NCI-H1694 (cell line): Measurements from ENCODE around the gene SPAG6.
A peak's percentile ranks its signal among the peaks of the same experiment; 100 is the strongest.
"Not testable (repeated sequence)": the region's sequence is repeated elsewhere in the genome, so short reads cannot be mapped to it uniquely, and the experiment has no call there.

Source experiments
- DNase-seq: peaks from one replicate; lab custom pipeline; 2025; lab: John Stamatoyannopoulos, UW

The SPAG6 gene

DNA sequence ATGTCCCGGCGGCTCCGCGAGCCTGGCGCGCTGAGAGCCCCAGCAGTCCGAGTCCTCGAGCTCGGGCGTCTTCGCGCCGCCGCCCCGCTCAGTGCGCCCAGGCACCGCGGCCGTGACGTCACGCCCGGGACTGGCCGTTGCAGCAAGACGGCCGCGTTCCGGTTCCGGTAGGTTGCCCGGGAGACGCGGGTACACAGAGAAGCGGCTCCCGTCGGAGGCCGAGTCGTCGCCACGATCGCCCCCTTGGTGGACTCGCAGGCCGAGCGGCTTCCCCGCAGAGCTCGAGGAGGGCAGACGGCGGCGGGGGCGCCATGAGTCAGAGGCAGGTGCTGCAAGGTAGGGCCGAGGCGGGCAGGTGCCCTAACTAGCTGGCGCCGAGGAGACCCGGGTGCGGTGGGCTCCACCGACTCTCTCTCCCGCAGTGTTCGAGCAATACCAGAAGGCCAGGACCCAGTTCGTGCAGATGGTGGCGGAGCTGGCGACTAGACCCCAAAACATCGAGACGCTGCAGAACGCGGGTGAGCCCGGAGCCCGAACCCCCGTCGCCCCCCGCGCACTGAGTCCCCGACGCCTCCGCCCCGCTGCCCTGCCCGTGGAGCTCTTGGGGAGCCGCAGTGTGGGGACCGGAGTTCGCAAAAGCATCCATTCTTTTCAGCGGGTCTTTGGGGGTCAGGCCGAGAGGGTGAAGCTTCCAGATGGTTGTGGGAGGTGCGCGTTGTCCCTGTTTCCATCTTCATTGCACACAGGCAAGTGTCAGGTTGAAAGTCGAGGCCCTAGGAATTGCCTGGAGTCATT, at the start of gene SPAG6:
TSS of gene SPAG6 (plus strand) at position 196 of the 795 bp plus-strand sequence. CDS start at position 312, 116 bp downstream.
- DNase-seq, result no peak

DNA sequence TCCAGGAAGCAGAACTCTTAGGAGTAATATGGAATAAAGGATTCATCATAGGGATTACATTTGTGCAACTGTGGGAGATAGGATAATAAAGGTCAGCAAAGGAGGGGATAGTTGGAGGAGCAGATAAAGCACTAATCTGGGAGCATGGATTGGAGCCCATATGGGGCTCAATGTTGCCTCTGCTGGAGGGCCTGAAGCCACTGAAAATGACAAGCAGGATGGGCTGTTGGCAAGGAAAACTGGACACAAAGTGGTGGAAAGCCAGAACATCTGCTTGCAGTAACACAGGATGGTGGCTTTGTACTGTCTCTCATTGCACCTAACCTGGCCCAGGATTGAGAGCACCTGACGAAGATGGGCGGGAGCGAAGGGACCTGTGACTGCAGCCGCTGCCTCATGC, 44.1 kb upstream of the SPAG6 start:
- no peak for DNase-seq

DNA sequence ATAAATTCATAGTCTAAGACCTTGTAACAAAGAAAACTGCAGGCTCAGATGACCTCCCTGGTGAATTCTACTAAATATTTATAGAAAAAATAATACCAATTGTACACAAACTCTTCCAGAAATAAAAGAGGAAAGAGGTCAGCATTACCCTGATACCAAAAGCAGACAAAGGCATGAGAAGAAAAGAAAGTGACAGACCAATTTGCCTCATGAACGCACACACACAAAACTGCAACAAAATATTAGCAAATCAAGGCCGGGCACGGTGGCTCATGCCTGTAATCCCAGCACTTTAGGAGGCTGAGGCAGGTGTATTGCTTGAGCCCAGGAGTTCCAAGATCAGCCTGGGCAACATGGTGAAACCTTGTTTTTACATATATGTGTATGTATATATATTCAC, 41.8 kb upstream of the SPAG6 start:
- DNase-seq, result no peak

DNA sequence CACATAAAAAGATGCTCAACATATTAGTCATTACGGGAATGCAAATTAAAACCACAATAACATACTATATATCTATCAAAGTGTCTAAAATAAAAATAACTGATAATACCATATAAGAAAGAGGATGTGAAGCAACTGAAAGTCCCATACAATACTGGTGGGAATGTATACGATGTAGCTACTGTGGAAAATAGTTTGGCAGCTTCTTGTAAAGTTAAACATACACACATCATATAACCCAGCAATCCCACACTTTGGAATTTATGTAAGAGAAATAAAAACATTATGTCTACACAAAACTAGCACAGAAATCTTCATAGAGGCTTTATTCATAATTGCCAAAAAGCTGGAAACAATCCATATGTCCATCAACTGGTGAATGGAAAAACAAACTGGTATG, 39.6 kb upstream of the SPAG6 start:
- DNase-seq, result no peak

DNA sequence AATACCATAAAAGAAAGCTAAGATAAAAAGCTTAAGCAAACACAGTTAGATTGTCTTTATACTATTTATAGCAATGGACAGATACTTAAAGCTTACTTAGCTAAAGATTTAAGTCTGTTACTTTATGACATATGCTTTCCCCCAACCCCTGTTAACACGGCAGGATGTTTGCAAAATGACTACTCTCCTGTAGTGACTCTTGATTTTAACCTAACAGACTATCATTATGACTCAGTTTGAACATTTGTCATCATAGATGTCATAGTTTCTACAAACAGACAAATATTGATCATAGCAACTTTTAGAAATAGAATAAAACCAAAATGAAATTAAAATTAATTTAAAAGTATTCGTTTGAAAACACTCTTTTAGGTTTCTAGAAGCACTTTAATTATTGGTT, 36.9 kb upstream of the SPAG6 start:
- no peak for DNase-seq

DNA sequence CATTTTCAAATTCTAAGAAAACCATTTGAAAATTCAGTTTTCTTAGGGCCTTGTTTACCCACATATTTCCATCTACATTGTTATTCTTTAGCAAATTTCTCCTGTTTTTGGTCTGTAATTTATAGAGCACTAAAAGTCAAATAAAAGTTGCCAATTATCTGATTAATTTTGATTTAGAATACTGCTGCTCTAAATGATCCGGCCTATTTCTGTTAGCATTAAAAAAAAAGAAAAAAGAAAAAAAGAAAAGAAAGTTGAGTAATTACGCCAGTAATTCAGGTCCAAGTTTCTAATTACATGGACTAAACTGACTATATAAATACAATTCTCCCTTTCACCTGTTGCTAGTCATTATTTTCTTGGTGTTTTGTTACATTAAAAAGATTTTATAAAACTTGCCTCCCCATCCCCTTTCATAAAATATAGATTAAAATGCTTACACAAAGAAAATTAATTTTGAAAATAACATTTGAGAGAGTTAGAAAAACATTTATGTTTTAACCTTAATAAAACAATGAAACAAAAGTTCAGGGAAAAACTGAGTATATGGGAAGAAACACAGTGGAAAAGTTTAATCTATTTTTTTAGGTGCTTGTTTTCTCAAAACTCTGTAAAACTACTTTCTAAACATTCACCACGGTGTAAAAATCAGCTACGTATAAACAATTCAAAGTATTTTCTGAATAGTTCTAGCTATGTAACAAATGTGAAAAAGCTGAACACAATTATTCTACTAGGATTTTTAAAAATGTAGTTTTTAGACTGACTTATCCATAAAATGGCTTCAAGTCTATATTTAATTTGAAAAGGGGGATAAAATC, 35.9 kb upstream of the SPAG6 start:
- no peak for DNase-seq

DNA sequence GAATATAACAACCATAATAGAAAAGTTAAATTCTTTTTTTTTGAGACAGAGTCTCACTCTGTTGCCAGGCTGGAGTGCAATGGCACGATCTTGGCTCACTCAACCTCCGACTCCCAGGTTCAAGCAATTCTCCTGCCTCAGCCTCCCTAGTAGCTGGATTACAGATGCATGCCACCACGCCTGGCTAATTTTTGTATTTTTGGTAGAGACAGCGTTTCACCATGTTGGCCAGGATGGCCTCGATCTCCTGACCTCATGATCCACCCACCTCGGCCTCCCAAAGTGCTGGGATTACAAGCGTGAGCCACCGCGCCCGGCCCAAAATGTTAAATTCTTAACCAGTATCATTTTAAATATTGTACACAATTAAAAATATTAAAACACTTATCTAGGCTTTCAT, 35.3 kb upstream of the SPAG6 start:
- not testable (repeated sequence) for DNase-seq

DNA sequence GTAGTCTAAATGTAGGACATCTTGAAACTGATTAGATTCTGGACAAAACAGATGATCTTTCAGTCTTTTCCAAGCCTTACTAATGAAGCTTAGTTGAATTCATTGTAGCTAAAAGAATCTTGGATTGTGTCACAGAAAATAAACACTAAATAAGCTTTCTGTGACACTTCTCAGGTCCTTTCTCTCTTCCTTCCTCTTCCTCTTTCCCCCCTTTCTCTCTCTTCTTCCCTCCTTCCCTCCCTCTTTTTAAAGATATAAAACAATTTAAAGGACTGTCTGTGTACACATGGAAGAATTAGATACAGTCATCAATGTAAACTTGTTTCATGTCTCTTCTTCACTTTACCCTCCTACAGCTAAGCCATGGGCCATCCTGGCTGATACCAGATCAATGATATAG, 34.4 kb upstream of the SPAG6 start:
- no peak for DNase-seq

DNA sequence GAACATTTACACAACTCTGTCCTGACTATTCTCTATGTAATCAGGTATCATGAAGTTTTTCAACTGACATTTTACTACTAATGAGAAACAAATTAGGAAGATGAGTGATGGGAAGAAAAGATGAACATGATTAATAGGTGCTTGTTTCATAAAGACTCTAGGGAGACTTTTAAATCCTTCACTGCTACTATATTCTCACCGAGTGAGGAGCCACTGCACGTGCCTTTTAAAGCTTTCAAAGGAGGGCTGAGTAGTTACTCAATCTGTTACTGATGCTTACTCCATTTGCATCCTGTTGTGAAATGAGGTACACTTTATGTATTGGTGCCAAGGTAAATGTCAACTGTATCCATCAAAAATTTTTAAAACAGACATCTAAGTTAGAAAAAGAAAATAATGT, 30.4 kb upstream of the SPAG6 start:
- DNase-seq, result no peak

DNA sequence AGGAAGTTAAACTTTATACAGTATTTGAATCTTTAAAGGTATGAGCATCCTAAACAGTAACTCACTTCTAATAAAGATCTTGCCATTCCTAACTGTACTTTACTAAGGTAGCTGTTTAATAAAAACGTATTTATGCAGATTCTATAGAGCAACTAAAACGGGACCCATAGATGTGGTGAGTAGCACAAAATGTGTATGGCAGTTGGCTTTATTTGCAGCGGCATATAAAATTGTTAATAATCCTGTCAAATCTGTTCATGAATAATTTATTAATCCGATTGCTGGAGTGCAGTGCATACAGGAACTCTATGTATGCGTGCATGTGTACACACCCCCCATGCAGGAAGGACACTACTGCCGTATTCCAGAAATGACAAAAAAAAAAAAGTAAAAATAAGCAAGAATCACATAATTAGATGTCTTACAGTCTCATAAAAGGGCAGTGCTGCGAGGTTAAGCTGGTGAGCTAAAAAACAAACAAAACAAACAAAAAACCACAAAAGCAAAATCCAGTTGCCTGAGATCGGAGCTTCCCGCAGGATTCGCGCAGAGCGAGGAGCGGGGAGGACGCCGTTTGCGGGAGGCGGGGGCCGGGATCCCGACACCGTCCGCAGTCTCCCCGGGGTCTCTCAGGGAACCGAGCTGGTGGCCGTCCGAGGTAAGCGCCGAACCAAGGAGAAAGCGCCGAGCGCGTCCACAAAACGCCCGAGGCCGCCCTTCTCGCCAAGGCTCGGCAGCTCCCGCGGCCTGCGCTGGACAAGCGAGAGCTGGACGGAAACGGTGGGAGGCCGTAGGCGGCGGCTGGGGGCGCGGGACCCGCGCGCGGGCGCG, 29.6 kb upstream of the SPAG6 start:
- peak; percentile 20 for DNase-seq

DNA sequence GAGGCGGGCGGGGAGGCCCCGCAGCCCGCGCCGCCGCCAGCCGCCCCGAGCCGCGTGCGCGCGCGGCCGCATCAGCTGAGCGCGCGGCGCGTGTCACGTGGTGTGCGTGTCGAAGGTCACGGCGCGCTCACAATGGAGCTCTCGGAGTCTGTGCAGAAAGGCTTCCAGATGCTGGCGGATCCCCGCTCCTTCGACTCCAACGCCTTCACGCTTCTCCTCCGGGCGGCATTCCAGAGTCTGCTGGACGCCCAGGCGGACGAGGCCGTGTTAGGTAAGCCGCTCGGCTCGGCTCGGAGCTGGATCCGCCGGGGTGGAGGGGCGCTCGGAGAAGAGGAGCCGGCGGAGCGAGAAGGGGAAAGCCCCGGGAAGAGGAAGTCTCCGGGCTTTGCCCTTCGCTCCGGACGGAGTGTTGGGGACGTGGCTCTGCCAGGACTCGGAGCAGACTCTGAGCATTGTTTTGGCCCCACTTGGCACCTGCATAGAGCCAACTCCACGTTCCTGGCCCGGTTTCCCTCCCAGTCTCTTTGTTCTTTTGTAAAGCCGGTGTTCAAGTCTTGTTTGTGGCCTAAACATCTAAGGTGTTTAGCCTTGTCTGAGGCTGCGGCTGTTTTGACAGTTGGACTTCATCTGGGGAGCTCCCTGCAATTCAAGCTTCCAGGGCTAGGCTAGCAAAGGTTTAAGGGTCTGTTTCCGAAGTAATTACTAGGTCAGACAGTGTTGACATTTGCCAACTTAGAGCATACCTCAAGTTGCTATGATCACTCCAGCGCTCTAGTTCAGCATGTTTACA, 28.8 kb upstream of the SPAG6 start, which contains the start of gene COMMD3:
TSS of gene COMMD3 (plus strand) at position 103 of the 790 bp plus-strand sequence. CDS start at position 133, 30 bp downstream.
- DNase-seq, result peak; percentile 23

DNA sequence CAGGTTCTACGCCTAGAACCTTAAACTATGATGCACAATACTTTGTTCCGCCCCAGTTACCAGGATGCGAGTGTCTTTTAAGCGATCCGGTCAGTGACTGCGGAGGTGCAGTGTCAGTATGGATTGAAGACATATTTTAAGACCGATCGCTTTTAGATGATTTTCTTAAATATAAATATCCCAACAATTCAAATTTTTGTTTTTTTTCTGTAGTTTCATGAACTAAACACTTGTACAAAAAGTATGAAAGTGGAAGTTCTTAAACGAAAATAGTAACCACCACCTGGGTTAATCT, 28.3 kb upstream of the SPAG6 start:
- DNase-seq, result no peak

DNA sequence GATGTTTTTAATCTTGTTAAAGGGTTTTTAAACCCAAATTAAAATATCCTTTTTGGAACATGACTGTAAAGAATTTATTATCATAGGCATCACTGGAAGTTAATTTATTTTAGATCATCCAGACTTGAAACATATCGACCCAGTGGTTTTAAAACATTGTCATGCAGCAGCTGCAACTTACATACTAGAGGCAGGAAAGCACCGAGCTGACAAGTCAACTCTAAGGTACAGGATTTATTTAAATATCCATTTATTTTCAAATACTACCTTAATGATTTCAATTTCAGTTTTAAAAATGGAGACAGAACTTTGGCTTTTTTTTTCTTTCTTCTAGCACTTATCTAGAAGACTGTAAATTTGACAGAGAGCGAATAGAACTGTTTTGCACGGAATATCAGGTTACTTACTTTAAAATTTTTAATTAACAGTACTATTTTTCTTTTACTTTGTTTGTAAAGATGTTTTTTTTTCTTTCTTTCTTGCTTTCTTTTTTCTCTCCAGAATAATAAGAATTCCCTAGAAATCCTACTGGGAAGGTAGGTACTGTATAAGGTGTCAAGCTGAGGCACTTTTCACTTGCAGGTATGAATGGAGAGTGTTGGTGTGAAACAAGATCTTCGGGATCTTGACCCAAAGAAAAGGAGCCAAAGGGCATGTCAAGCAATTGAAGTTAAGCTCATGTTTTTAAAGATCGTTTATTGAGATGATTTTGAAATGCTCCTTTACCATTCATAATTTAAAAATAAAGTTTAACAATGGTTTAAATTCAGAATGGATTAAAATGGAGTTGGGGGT, 27.3 kb upstream of the SPAG6 start:
- no peak for DNase-seq

DNA sequence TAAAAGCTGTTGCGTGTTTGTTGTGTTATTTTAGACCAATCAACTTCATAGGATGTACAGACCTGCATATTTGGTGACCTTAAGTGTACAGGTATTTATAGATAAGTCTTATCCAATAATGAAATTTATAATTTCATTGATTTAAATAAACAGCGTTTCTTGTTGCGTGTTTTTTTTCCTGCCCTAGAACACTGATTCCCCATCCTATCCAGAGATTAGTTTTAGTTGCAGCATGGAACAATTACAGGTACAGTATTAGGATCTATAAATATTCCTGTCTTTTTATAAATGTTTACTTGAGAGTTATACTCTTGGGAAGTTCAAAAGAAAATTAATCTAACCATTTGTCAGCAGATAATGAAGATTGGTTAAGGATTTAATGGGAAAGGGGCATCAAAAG, 26.5 kb upstream of the SPAG6 start:
- DNase-seq, result no peak

DNA sequence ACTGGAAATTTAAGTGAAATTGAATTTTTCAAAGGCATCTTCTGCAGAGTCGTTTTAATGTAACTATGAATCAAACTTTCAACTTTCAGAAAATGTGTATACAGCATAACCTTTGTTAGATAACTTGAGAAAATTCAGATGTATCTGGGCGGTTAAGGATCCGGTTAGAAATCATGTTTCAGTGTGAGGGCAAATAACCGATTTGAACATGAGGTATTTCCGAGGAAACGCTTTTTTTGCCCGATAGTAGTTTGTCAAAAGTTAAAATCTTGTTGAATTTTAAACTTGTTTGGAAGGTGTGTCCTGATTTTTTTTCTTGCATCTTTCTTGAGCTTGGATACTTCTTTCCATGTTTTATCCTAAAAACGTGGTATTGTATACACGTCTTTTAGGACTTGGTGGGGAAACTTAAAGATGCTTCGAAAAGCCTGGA, 25.7 kb upstream of the SPAG6 start:
- DNase-seq, result no peak

DNA sequence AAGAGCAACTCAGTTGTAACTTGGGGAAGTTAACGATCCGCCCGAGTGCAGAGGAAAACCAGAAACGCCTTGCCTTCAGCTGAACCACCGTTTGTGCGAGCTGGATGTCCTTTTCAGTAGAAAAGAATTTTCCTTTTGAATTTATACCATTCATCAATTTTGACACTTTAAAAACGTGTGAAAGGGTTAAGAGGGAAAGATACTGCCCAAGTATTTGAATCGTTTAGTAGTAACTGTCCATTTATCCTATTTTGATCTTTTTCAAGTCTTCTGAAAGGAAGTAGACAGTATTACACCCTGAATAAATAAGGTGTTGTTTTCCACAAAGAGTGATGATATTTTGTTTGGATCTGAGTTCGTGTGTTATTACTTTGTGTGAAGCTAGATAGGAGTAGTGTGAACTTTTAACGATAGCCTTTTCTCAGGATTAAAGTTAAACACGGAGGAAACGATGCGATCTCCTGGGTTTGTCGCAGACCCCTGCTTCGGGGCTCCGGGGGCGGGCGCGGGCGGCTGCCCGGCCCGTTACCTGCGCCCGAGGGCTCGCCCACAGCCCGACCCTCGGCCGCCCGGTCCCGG, 25.2 kb upstream of the SPAG6 start:
- DNase-seq, result no peak

DNA sequence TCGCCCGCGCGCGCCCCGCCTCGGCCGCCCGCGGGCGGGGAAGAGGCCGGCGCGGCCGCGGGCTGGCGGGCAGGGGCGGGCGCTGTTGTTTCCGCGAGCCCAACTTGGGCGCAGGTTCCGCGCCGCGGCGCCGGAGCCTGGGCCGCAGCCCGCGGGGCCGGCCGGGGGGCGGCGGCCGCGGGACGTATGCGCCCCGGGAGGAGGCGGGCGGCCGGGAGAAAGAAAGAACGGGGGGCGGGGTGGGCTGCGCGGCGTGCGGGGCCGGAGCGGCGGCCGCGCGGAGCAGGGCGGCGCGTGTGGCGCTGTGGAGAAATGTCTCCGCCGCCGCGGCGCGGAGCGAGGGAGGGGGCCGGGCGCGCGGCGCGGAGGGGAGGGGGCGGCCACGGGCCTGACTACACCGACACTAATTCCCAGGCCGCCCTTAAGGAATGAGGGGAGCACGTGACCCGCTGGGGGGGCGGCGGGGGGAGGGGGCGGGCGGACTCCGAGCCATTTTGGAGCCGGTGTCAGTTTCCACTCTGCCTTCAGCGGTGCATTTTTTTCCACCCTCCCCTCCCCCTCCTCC, 24.6 kb upstream of the SPAG6 start, which contains the start of gene BMI1:
TSS of gene BMI1 (plus strand) at position 509 of the 565 bp plus-strand sequence. CDS start 5,351 bp downstream, outside the sequence.
- peak; percentile 18 for DNase-seq

DNA sequence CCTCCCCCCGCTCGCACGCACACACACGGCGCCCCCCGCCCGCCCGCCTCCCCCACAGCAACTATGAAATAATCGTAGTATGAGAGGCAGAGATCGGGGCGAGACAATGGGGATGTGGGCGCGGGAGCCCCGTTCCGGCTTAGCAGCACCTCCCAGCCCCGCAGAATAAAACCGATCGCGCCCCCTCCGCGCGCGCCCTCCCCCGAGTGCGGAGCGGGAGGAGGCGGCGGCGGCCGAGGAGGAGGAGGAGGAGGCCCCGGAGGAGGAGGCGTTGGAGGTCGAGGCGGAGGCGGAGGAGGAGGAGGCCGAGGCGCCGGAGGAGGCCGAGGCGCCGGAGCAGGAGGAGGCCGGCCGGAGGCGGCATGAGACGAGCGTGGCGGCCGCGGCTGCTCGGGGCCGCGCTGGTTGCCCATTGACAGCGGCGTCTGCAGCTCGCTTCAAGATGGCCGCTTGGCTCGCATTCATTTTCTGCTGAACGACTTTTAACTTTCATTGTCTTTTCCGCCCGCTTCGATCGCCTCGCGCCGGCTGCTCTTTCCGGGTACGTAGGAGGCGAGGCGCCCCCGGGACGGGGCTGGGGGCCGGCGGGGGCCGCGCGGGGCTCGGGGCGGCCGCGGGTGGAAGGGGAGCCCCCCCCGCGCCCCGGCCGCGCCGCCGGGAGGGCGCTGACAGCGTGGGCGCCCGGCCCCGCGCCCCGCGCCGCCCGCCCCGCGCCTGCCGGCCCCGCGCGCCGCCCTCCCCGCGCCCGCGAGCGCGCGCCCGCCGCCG, 24.0 kb upstream of the SPAG6 start:
- DNase-seq, result no peak
